D721Med (cell line): Measurements from ENCODE around the gene DTD1.

Experiments
- DNase-seq: peaks from one replicate; pipeline ENCODE4 v3.0.0; 2011; ENCODE audit warnings: low spot score; ENCODE audit not compliant: insufficient read length
- FAIRE-seq: peaks from 2 replicates; lab custom pipeline; 2011; peaks lifted over from hg19 to GRCh38; lab: Jason Lieb, UNC
- TF ChIP-seq, protein P1 (sequence below): IDR thresholded peaks from 2 replicates; pipeline ENCODE4 v1.5.1; 2012; ENCODE audit warnings: mild to moderate bottlenecking, control low read depth; ENCODE audit not compliant: insufficient read depth; ENCODE audit errors: missing control alignments

Gene DTD1

DNA sequence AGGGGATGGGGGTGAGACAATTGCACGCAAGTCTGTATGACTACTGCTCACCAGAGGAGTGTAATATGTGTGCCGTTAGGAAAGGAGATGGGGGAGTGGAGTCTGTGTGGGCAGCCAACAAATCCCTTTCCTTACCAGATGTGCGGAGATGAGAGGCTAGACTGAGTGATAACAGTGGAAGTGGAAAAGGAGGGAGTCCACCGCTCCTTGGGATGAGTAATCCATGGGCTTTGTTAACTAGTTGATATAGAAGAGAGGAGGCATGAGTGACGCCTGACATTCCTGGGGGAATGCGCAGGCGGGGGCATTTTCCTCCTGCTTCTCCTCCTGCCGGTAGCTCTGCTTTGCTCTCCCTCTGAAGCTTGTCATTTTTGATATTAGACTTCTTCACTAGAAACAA, 34.1 kb upstream of the DTD1 start:
- DNase-seq (no peak), FAIRE-seq (no peak)
- TF ChIP-seq, protein P1, sequence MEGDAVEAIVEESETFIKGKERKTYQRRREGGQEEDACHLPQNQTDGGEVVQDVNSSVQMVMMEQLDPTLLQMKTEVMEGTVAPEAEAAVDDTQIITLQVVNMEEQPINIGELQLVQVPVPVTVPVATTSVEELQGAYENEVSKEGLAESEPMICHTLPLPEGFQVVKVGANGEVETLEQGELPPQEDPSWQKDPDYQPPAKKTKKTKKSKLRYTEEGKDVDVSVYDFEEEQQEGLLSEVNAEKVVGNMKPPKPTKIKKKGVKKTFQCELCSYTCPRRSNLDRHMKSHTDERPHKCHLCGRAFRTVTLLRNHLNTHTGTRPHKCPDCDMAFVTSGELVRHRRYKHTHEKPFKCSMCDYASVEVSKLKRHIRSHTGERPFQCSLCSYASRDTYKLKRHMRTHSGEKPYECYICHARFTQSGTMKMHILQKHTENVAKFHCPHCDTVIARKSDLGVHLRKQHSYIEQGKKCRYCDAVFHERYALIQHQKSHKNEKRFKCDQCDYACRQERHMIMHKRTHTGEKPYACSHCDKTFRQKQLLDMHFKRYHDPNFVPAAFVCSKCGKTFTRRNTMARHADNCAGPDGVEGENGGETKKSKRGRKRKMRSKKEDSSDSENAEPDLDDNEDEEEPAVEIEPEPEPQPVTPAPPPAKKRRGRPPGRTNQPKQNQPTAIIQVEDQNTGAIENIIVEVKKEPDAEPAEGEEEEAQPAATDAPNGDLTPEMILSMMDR, result no peak

DNA sequence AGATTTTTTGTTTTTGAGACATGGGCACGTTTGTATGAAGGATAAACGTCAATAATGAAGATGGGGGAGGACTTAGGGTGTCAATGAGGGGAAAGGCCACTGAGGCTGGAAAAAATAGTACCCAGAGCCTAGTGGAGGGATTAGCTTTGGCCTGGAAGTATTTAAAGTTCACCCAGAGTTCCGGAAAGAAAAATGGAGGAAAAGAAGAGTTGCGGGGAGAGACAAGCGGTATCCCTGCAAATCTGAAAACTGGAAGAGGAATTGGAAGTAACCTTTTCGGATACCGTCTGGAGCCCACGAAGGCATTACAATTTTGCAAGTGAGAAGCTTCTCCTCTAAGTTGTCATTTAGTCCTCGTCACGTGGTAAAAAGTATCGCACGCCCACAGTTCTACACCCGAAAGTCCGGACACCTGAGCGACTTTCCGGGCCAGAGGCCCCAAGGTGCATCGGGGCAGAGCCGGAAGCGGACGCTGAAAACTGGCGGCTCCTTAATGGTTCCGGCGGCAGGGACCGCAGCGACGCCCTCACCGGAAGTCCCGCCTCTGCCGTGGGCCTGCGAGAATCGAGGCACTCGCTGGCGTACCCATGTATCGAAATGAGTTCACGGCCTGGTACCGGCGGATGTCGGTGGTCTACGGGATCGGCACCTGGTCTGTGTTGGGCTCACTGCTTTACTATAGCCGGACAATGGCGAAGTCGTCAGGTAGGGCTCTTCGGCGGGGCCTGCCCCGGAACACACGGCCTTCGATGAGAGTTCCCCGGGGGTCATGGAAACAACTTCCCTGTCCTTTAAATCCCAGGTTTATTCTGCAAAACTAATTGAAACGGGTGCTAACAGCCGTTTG, 20.7 kb upstream of the DTD1 start, which contains the start of gene SMIM26:
TSS of gene SMIM26 (plus strand) at position 541 of the 847 bp plus-strand sequence. CDS start at position 588, 47 bp downstream.
- DNase-seq (peak; percentile 30), FAIRE-seq (no peak)
- TF ChIP-seq, protein P1, result no peak

DNA sequence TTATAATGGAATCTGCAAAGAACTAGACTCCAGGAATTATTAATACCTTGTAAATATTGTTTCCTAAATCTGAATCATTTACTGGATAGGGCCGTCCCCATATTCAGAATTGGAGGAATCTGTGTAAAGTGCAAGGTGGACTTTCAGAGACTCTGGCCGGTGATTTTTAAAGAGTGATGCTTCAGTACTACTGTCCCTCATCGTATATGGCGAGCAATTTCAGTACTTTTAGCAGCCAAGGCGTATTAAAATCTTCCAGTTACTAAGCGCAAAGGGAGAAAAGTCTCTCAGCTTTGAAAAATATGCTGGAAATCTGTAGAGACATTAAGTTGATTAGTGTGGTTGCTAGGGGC, 20.1 kb upstream of the DTD1 start:
- DNase-seq (no peak), FAIRE-seq (no peak)
- TF ChIP-seq, protein P1, result no peak

DNA sequence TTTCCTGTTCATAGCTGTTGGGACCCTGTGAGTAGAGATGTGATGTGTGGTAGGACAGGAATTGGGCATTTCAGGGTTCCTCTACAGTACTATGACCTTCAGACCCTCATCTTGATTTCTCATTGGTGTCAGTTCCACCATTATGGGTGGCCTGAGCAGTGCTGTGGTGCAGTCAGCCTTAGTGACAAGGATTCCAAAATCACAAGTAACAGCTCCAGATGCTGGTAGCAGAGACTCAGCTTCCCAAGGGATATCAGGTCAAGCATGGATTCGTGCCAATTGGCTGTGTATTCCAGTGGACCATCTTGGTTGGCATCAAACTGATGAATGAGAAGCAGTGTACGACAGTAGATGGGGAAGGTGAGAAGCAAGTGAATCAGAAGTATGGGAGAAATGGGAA, 16.8 kb upstream of the DTD1 start:
- TF ChIP-seq, protein P1, result no peak
- FAIRE-seq, result no peak
- DNase-seq, result no peak

DNA sequence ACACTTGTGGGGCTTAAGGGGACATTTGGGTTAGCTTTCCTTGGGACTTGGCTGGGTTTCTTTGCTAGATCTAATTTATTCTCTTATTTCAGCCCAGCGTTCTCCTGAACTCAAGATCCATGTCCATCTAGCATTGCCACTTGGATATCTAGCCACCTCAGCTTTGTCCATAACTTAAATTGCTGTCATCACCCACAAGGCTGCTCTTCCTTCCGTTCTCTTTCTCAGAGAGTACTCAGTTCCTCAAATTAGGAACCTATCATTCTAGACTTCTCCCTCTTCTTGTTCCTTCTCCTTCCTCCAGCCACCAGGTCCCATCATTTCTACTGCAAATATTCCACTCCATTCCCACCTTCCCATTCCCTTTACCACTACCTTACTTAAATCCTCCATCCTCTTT, 16.3 kb upstream of the DTD1 start:
- FAIRE-seq (no peak), DNase-seq (no peak)
- TF ChIP-seq, protein P1, result no peak

DNA sequence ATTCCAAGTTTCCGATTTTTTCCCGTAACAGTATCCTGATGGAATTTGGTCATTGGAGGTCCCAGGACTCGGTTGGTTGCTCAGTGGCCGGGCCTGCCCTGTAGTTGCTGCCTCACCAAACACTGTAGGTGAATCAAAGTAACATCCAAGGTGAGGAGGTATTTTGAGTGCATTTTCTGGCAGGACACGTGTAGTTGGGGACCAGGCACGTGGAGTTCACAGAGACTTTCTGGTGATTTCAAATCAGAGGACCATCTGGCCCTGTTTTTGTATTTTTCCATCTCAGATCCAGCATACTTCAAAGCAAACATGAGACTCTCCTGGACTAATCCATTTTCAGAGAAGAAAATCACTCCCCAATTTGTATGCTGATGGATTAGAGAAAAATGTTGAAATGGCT, 9.9 kb upstream of the DTD1 start:
- DNase-seq (no peak), FAIRE-seq (no peak)
- TF ChIP-seq, protein P1, result no peak

DNA sequence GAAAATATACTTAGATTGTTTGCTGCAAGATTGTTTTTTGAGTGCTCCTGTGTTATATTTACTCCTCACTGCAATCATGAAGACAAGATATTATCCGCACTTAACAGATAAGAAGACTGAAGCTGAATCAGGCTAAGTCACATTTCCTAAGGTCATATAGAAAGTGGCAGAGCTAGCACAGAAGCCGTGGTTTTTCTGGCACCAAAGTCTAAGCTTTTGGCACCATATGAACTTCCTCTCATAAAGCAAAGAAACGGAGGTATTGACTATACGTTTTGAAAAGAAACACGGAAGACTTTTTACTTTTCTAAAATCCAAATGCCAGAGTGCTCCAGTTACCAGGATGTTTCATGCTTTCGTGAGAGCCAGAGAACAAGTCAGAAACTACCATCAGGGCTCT, 9.3 kb upstream of the DTD1 start:
- DNase-seq (no peak), FAIRE-seq (no peak)
- TF ChIP-seq, protein P1, result no peak
